A172 (cell line): ENCODE results near the gene MSL2. TPM values are rescaled to one million over a fixed set of nuclear protein-coding genes. Genes with fewer than 3 reads are reported as not detected.
"Not testable (repeated sequence)": the region's sequence is repeated elsewhere in the genome, so short reads cannot be mapped to it uniquely, and the experiment has no call there.

Experiments used
- DNase-seq: peaks from one replicate; pipeline ENCODE4 v3.0.0-alpha.2; 2015; ENCODE audit warnings: low spot score
- total RNA-seq: library from RNA; depleted of rRNA; stranded (reverse); fragments of >200 nt; shearing (Covaris generic); gene quantifications from 2 replicates; pipeline ENCODE4 v1.2.3, GENCODE V29; 2014

MSL2 gene
- total RNA-seq, 1 experiment from 2014 or later, result 20.7 TPM

DNA sequence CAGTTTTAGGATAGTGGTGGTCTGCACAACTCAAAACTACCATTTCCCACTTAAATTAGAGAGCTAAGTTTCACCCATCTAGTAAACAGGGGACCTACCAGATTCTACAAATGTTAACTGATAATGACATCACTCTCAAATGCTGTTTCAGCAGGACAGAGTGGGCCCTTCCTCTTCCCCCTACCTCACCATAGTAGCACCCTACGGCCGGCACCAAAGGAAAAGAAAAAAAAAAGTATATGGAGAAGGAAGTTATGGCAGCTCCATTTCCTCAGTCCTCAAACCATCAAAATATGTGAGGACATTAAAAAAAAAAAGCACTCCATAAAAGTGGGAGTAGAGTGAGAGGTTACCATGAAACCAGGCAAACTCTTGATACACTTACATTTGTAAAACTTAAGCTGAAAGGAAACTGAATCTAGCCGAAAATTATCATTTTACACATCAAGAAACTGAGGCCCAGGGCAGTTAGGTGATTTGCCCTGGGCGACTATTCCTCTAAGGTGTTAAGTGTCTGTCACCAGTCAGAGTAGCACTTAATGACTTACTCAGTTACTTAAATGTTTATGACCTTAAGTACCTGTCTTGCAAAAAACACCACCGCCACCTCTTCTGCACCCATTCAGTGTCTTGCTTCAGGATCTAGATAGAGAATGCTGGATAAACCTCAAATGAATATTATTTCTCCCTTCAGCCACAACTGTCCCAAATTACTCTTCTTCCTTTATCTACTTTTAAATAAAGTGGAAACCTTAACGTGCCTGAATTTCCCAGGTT, 2.7 kb downstream of the MSL2 start:
- DNase-seq, result peak; percentile 27

DNA sequence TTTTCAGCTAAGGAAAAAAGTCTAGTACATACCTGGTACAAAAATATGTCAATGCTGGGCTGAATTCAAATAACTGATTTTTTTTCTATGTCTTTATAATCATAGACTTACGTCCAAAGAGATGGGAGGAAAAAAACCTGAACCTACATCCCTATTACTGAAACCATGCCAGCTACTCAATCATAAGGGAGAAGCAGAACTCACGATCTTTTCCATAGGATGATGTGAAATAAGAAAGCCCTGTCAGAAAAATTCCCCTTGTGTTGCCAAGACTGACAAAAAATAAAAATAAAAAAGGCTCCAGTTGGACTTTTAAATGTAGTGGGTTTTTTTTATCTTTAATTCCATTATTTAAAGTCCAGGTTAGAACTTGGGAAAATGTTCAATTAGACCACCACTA, 3.3 kb downstream of the MSL2 start:
- no peak for DNase-seq

DNA sequence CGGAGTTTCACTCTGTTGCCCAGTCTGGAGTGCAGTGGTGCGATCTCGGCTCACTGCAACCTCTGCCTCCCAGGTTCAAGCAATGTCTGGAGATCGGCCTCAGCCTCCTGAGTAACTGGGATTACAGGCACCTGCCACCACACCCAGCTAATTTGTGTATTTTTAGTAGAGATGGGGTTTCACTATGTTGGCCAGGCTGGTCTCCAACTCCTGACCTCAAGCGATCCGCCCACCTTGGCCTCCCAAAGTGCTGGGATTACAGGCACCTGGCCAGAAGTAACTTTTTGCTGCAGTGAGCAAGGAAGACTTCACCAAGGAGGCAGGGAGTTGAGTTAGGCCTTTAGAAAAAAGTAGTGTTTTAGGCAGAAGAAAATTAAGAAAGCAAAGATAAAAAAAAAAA, 3.9 kb downstream of the MSL2 start:
- not testable (repeated sequence) for DNase-seq

DNA sequence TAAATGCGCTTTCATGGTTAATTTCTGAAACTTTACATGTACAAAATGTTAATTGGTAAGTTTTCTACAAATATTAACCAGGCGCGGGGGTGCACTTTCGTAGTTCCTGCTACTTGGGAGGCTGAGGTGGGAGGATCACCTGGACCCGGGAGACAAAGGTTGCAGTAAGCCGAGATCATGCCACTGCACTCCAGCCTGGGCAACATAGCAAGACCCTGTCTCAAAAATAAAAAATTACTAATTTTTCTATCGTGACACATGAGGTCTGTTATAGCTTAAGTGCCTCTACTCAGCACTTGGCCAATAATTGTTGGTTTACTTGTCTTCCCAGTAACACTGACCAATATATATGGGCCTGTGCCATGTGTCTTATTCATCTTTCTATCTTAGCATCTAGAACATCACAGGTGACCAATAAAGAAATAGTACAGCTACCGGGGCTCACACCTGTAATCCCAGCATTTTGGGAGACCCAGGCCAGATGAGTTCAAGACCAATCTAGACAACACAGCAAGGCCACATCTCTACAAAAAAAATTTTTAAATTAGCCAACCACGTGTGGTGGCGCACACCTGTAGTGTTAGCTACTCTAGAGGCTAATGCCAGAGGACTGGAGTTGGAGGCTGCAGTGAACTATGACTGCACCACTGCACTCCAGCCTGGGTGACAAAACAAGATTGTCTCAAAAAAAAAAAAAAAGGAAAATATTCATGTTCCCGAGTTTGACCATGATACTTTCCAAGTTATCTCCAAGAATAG, 6.1 kb downstream of the MSL2 start:
- DNase-seq, result no peak

DNA sequence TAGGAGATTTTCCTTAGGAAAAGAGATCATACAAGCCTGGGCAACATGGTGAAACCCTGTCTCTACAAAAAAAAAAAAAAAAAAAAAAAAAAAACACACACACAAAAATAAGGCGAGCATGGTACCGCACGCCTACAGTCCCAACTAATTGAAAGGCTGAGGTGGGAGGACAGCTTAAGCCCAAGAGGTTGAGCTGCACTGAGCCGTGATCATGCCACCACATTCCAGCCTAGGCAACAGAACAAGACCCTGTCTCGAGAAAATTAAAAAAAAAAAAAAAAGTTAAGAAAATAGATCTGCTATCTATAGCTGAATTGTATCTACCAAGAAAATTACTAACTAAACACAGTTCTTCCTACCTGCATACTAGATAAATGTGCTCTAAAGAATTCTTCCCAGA, 7.1 kb downstream of the MSL2 start:
- no peak for DNase-seq

DNA sequence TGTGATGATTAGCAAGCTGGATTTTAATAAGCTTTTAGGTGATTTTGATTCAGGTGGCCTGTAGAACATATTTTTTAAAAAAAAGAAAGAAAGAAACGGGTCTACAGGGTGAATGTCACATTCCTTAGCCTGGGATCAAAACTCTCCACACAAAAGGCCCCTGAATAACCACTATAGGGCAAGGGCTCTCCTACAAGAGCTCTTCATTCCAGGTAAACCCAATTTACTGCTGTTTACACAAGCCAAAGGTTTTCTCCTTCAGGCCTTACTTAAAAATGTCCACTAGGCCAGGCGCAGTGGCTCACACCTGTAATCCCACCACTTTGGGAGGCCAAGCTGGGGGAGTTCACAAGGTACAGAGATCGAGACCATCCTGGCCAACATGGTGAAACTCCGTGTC, 8.3 kb downstream of the MSL2 start:
- DNase-seq, result no peak

DNA sequence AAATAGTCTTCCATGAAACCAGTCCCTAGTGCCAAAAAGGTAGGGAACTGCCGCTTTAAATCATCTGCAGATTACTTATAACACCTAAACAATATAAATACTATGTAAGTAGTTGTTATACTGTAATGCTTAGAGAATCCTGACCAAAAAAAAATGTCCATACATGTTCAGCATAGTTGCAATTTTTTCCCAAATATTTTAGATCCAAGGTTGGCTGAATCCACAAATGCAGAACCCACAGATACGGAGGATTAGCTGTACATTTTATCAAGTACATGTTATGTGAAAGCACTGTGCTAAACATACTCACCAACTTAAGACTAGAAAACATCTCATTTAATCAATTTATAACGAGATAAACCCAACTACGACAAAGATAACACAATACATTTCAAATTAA, 9.3 kb downstream of the MSL2 start:
- DNase-seq, result no peak

DNA sequence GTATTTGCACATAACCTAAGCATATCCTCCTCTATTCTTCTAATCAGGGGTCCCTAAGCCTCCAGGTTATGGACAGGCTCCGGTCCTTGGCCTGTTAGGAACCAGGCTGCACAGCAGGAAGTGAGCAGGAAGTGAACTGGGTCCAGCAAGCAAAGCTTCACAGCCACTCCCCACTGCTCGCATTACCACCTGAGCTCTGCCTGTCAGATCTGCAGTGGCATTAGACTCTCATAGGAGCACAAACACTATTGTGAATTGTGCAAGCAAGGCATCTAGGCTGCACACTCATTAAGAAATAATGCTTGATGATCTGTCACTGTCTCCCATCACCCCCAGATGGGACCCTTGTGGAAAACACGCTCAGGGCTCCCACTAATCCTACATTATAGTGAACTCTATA, 9.8 kb downstream of the MSL2 start:
- DNase-seq, result no peak

DNA sequence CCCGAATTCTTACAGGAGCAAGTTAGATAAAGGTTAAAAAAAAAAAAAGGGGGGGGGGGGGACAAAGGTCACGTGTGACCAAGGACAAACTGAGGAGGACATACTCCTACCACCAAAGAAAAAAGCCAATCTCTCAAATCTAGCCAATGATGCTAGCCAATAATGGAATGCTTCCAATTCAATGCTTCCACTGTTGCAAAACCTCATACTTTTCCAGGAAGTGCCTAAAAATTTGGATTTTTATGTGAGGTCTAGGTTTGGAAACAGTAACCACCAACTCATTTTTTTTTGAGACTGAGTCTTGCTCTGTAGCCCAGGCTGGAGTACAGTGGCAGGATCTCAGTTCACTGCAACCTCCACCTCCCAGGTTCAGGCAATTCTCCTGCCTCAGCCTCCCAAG, 11.4 kb downstream of the MSL2 start:
- no peak for DNase-seq

DNA sequence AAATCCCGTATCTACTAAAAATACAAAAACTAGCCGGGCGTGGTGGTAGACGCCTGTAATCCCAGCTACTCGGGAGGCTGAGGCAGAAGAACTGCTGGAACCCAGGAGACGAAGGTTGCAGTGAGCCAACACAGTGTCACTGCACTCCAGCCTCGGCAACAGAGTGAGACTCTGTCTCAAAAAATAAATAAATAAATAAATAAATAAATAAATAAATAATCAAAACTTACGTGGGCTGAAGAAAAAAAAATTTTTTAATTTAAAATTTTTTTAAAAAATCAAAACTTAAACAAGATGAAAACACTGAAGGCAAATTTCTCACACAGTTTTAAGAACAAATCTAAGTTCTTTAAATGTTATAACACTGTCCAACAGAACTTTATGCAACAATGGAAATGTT, 14.4 kb downstream of the MSL2 start:
- no peak for DNase-seq

DNA sequence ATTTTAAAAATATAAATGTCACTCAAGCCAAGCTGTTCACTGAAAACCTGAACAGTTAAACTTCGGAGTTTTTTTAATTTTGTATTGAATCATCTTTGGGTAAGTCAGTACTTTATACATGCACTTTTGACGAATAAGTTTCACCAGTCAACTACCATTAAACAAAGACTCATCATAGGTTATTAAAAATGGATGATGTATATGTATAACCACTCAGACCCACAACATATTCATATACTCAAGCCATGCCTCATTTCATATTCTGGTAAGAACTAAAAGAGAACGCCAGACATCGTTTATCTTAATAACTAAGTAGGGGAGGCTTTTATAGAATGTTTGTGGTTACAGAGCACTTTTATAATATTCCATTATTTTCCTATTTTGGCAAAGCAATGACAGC, 18.3 kb downstream of the MSL2 start:
- DNase-seq, result no peak

DNA sequence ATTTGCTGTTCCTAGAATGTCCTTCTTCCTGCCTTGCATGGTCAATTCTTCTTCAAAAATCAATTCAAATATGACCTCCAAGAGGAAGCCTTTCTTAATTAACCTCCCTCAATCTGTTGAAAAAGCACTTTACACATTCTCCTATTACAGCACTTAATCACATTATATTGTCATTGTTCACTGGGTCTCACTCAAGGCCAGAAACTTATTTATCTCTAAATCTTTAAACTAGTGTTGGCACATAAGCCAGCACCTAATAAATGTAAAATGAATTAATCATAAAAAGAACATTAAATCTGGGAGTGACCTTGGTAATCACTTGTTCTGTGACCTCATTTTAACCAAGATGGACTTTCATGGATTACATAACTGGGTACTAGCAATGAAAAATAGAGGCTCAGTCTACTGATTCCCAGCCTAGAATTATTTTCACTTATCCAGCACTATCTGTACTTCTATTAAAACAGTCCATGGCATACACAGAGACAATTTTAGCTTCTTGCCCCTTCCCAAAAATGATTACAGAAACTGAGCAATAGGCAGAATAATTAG, 22.1 kb downstream of the MSL2 start:
- DNase-seq, result no peak

DNA sequence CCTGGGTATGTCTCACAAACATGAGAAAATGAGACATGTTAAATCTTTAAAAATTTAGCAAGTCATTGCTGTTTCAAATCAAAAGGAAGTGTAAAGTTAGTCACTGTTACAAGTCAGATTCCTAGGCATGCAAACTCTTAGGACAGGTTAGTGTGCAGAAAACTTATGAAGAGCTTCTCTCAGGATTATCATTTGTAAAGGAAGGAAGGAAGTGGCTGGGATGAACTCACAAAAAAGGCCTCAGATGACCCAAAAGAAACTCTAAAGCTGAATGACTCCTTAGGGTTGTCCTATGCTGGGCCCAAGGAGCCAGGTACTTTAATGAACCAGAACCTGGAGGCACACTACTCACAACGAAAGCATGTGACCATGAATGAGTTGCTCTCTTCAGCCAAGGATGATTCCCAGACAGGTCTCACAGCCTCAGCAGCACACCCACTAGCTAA, 25.0 kb downstream of the MSL2 start:
- DNase-seq, result peak; percentile 27

DNA sequence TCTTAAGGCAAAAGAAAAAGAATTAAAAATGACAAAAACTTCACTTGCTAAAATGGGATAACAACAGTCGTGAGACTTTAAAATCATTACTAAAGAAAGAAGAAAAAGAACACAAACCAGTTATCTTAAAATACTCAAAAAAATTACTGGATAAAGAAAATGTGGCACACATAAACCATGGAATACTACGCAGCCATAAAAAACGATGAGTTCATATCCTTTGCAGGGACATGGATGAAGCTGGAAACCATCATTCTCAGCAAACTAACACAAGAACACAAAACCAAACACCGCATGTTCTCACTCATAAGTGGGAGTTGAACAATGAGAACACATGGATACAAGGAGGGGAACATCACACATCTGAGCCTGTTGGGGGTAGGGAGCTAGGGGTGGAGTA, 27.9 kb downstream of the MSL2 start:
- not testable (repeated sequence) for DNase-seq

DNA sequence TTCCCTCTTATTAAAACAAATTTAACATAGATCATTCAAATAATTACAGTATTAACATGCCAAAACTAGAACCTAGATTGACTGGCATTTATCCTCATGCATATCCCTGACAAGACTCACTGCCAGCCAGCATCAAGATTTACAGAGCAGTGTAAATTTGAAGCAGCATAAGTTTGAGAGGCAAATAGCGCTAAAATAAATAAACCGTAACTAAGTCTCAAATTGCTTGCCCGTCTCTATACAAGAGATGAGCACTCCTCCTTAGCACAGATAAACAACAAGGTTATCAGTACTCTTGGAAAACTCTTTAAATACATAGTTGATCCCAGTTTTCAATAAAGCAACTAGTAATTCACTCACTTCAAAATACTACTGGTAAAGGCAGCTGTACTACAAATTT, 29.6 kb downstream of the MSL2 start:
- DNase-seq, result no peak

DNA sequence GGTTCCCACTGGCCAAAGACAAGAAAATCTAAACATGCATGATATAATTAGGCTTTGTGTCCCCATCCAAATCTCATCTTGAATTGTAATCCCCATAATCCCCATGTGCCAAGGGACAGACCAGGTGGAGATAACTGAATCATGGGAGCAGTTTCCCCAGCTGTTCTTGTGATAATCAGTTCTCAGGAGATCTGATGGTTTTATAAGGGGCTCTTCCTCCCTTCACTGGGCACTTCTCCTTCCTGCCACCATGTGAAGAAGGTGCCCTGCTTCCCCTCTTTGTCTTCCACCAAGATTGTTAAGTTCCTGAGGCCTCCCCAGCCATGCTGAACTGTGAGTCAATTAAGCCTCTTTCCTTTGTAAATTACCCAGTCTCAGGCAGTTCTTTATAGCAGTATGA, 32.5 kb downstream of the MSL2 start:
- not testable (repeated sequence) for DNase-seq

DNA sequence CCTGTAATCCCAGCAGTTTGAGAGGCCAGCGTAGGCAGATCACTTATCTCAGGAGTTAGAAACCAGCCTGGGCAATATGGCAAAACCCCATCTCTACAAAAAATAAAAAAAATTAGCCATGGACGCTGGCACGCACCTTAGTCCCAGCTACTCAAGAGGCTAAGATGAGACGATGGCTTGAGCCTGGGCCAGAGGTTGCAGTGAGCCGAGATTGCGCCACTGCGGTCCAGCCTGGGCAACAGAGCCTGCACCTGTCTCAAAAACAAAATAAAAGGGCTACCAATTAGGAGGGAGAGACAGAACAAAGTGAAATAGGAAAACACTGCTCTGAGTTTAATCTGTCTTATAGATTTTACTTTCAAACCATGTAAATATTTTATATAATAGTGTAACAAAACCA, 33.8 kb downstream of the MSL2 start:
- DNase-seq, result no peak

DNA sequence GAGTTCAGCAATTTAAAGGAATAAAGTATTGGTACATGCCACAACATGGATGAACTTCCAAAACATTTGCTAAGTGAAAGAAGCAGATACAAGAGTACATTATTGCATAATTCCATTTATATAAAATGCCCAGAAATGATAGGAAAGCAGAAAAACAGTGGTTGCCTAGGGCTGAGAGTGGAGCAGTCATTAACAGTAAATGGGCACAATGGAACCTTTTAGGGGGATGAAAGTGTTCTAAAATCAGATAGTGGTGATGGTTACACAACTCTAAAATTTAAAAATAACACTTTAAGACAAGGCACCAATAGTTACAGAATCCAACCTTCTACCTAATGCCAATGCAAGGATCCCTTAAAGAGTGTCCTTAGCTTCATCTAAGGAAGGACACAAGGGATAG, 34.6 kb downstream of the MSL2 start:
- no peak for DNase-seq

DNA sequence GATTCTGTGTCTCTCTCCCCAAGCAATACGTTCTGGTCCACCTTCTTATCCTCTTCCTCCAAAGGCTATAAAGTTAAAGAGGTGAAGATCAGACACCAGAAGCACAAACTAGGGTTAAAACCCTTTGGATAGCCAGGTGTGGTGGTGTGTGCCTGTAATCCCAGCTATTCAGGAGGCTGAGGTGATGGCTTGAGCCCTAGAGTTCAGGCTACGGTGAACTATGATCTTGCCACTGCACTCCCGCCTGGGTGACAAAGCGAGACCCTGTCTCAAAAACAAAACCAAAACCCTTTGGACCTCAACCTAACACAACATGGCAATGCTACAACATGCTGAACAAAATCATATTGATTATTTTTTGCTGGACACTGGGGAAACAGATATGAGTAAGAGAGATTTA, 43.2 kb downstream of the MSL2 start:
- DNase-seq, result no peak

DNA sequence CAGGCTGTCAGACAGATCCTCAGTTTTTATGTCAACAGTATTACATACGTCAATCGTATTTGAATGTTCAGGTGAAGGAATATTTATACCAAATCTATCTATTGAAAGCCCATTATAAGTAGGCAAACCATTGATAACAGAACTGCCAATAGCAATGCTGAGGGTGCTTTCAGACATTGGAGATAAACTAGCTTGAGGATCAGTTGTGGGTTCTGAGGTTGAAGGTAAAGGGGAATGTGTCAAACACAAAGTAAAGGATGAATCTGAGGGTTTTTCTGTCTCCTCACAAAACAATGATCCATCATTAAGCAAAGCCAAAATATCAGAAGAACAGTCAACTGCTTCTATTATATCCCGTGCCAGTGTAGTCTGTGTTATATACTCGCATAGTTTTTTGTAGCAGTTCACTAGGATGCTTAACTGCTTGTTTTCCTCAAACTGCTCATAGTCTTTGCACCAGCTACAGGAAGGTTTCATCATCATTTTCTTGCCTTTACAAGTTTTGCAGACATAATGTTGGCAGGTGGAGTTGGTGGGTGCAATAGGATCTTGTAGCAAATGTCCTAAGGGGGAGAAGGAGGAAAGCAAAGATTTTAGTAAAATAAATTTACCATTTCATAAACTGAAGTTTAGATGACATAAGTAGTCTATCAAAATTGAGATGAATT, 43.8 kb downstream of the MSL2 start:
- no peak for DNase-seq

DNA sequence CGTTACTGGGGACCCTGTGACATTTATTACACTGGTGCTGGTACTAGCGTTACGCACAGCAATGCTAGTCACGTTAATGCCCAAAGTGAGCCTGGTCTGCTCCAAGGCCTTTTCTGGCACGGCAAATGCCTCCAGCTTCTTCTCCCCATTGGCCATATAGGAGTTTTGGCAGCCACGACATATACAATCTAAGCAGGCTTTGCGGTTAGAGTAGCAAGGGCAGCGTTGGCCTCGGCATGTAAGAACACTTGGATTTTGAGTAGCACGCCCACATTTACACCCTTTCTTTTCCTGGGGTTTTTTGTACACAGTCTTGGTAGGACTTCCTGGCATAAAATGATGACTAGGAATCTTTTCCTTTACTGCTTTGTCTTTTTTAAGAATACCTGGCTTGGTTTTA, 44.9 kb downstream of the MSL2 start:
- DNase-seq, result no peak

DNA sequence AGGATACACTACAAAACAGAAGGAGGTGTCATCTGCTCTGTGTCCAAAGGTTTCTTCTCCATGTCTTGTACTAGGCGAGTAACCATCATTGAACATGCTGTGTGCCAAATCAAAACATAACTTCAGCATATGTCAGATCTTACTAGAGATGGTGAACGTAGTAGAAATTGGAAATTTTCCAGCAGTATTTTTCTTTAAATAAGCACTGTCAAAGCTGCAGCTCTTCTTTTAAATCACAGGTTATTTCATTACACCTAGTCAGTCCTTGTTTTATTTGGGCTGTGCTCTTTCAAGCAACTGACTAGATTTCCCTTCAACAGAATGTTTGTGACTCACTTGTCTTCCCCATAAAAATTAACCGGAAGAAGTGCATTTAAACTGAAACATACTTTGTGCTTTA, 46.5 kb downstream of the MSL2 start:
- DNase-seq, result peak; percentile 47
